SU-DHL-6 (cell line): ENCODE results near the gene TENT4A.
A peak's percentile ranks its signal among the peaks of the same experiment; 100 is the strongest.

Experiments
- H2AFZ ChIP-seq: fragments of 200-600 bp; sonication (generic); 2 replicates; pipeline ENCODE4 v1.6.1; 2014; ENCODE audit warnings: low read depth, mild to moderate bottlenecking, moderate library complexity, mixed read lengths, antibody characterized with exemption, low read length; ENCODE audit not compliant: severe bottlenecking
- H3F3A ChIP-seq: fragments of 200-600 bp; shearing (Covaris generic); 2 replicates; pipeline ENCODE4 v1.6.0; 2016; ENCODE audit warnings: antibody characterized with exemption, mild to moderate bottlenecking; ENCODE audit not compliant: insufficient read depth
- H3K27ac ChIP-seq: fragments of 200-600 bp; sonication (generic); 2 replicates; pipeline ENCODE4 v1.5.1; 2016; ENCODE audit warnings: low read depth, mild to moderate bottlenecking, low read length, moderate library complexity, mixed read lengths
- H3K27me3 ChIP-seq: fragments of 200-600 bp; sonication (generic), shearing (Covaris generic); 2 replicates; pipeline ENCODE4 v1.6.0; 2014; ENCODE audit warnings: mild to moderate bottlenecking, low read length
- H3K36me3 ChIP-seq: fragments of 200-600 bp; sonication (generic); 2 replicates; pipeline ENCODE4 v1.6.1; 2014; ENCODE audit warnings: mild to moderate bottlenecking, low read length, mixed read lengths
- H3K4me2 ChIP-seq: fragments of 300-600, 200-600 bp; shearing (Covaris generic), sonication (generic); 2 replicates; pipeline ENCODE4 v1.6.0; 2014; ENCODE audit warnings: low read length, low read depth, mild to moderate bottlenecking; ENCODE audit not compliant: poor library complexity, severe bottlenecking
- H3K4me3 ChIP-seq: fragments of 200-600 bp; sonication (generic); 2 replicates; pipeline ENCODE4 v1.5.1; 2014; ENCODE audit warnings: antibody characterized with exemption, low read length, mild to moderate bottlenecking, mixed read lengths; ENCODE audit not compliant: insufficient read depth, poor library complexity, severe bottlenecking
- H3K79me2 ChIP-seq: fragments of 200-600 bp; sonication (generic); 2 replicates; pipeline ENCODE4 v1.6.1; 2014; ENCODE audit warnings: mild to moderate bottlenecking, low read length, moderate library complexity; ENCODE audit not compliant: insufficient read depth
- H3K9ac ChIP-seq: fragments of 200-600 bp; sonication (generic); 2 replicates; pipeline ENCODE4 v1.7.0; 2014; ENCODE audit warnings: mild to moderate bottlenecking, low read length
- H3K9me2 ChIP-seq: fragments of 200-600 bp; sonication (generic); replicated peaks from 2 replicates; pipeline ENCODE4 v1.6.1; 2014; ENCODE audit warnings: low read length; ENCODE audit not compliant: insufficient read depth
- H3K9me3 ChIP-seq: fragments of 200-600 bp; sonication (generic); 2 replicates; pipeline ENCODE4 v1.6.1; 2014; ENCODE audit warnings: low read length, mixed read lengths; ENCODE audit not compliant: insufficient read depth
- H4K20me1 ChIP-seq: fragments of 200-600 bp; sonication (generic); 2 replicates; pipeline ENCODE4 v1.6.1; 2014; ENCODE audit warnings: low read depth, mild to moderate bottlenecking, antibody characterized with exemption, low read length, moderate library complexity, mixed read lengths
- CTCF ChIP-seq: fragments of 200-600 bp; sonication (generic); IDR thresholded peaks from one replicate; pipeline ENCODE4 v1.5.1; 2017; ENCODE audit warnings: antibody characterized with exemption, mild to moderate bottlenecking, low read length, moderate library complexity; ENCODE audit not compliant: insufficient read depth, poor library complexity, severe bottlenecking
- EZH2phosphoT487 ChIP-seq: fragments of 200-600 bp; sonication (generic), shearing (Covaris generic); conservative IDR thresholded peaks from 2 replicates; pipeline ENCODE4 v1.6.1; 2018; ENCODE audit warnings: mild to moderate bottlenecking, antibody characterized with exemption, low read length, moderate library complexity, mixed read lengths

TENT4A gene

GRCh38 chr5:6765612-6766525 is 52.6 kb downstream of the TENT4A start:
- TF ChIP-seq CTCF (peak; percentile 67), EZH2phosphoT487 (no peak)
- Histone ChIP-seq H3K9me2 (no peaks in the 10 kb centered on the region), H3K36me3 (no peaks in the 10 kb centered on the region), H3K4me3 (no peak overlapping the region), H2AFZ (no peak overlapping the region), H3K4me2 (no peak overlapping the region), H3K79me2 (no peaks in the 10 kb centered on the region), H3K9ac (no peak overlapping the region), H3K9me3 (no peaks in the 10 kb centered on the region), H3K27ac (no peak overlapping the region), H3F3A (no peaks in the 10 kb centered on the region), H3K27me3 (no peaks in the 10 kb centered on the region), H4K20me1 (no peaks in the 10 kb centered on the region)

- no peaks in the 10 kb centered on the region for H3K9me2 ChIP-seq
- no peaks in the 10 kb centered on the region for H3K9me3 ChIP-seq
- no peaks in the 10 kb centered on the region for H3K79me2 ChIP-seq
- H3K9ac ChIP-seq, result no peak overlapping the region
- no peak overlapping the region for H3K27ac ChIP-seq
- no peaks in the 10 kb centered on the region for H3K36me3 ChIP-seq
- H4K20me1 ChIP-seq, result no peaks in the 10 kb centered on the region
- no peaks in the 10 kb centered on the region for H3K27me3 ChIP-seq
- H3K4me2 ChIP-seq, result no peak overlapping the region
- no peak overlapping the region for H2AFZ ChIP-seq
- no peaks in the 10 kb centered on the region for H3F3A ChIP-seq
- TF ChIP-seq CTCF, result no peak
- TF ChIP-seq EZH2phosphoT487, result no peak
- no peak overlapping the region for H3K4me3 ChIP-seq
Measured at GRCh38 chr5:6766604-6767093, 53.4 kb downstream of the TENT4A start.

GRCh38 chr5:6767481-6768063 is 54.3 kb downstream of the TENT4A start:
- Histone ChIP-seq H3K27me3 (no peaks in the 10 kb centered on the region), H3K9me2 (no peaks in the 10 kb centered on the region), H3K4me2 (no peak overlapping the region), H3K9ac (no peak overlapping the region), H3K36me3 (no peaks in the 10 kb centered on the region), H4K20me1 (no peaks in the 10 kb centered on the region), H3K4me3 (no peak overlapping the region), H3K27ac (no peak overlapping the region), H3K9me3 (no peaks in the 10 kb centered on the region), H3F3A (no peaks in the 10 kb centered on the region), H3K79me2 (no peaks in the 10 kb centered on the region), H2AFZ (no peak overlapping the region)
- TF ChIP-seq EZH2phosphoT487 (no peak), CTCF (no peak)
